Measurements from ENCODE around the gene CNTN4.
"Not testable (repeated sequence)": the region's sequence is repeated elsewhere in the genome, so short reads cannot be mapped to it uniquely, and the experiment has no call there.

CNTN4 gene

GRCh38 chr3:2985479-2985878, 886.8 kb downstream of the CNTN4 start:
- Histone ChIP-seq H3K36me3 (replicated peaks; ENCODE audit: insufficient read depth, low read length) (no peaks in the 10 kb centered on the region), H3F3A (ENCODE audit: insufficient read depth, low read length) (no peaks in the 10 kb centered on the region), H3K9me3 (replicated peaks; ENCODE audit: insufficient read depth, low read length) (no peaks in the 10 kb centered on the region), H3K9me2 (replicated peaks; ENCODE audit: insufficient read depth, low read length) (no peaks in the 10 kb centered on the region), H4K20me1 (ENCODE audit: insufficient read depth, low read length) (no peaks in the 10 kb centered on the region), H3K27me3 (replicated peaks; ENCODE audit: insufficient read depth, low read length) (no peaks in the 10 kb centered on the region), H3K4me3 (ENCODE audit: low read length) (no peak overlapping the region), H3K4me1 (ENCODE audit: low read length) (no peaks in the 10 kb centered on the region), H3K27ac (ENCODE audit: low read length) (no peak overlapping the region), H3K9ac (ENCODE audit: low read length) (no peak overlapping the region), H2AFZ (ENCODE audit: low read length) (no peak overlapping the region), H3K4me2 (ENCODE audit: low read depth, low read length) (no peak overlapping the region), H3K79me2 (ENCODE audit: low read length) (no peaks in the 10 kb centered on the region)
- no peak for DNase-seq
- no peak for TF ChIP-seq EZH2phosphoT487 (IDR thresholded peaks at IDR 0.05; ENCODE audit: low read length)
- no peak for TF ChIP-seq EZH2 (optimal IDR thresholded peaks at IDR 0.05; ENCODE audit: low read depth, low read length)
- TF ChIP-seq CTCF (IDR thresholded peaks at IDR 0.05; ENCODE audit: low read length): no peak

- H3K4me2 ChIP-seq (ENCODE audit: low read depth, low read length): no peak overlapping the region
Measured at GRCh38 chr3:2992534-2992933, 893.9 kb downstream of the CNTN4 start.

GRCh38 chr3:2993130-2993529, 894.5 kb downstream of the CNTN4 start:
- not testable (repeated sequence) for H3K4me2 ChIP-seq (ENCODE audit: low read depth, low read length); H3K27me3 ChIP-seq (replicated peaks; ENCODE audit: insufficient read depth, low read length); H3K4me1 ChIP-seq (ENCODE audit: low read length); H2AFZ ChIP-seq (ENCODE audit: low read length); H3F3A ChIP-seq (ENCODE audit: insufficient read depth, low read length); H3K4me3 ChIP-seq (ENCODE audit: low read length); H3K36me3 ChIP-seq (replicated peaks; ENCODE audit: insufficient read depth, low read length); H3K9me3 ChIP-seq (replicated peaks; ENCODE audit: insufficient read depth, low read length); H3K27ac ChIP-seq (ENCODE audit: low read length); H3K9ac ChIP-seq (ENCODE audit: low read length); H3K9me2 ChIP-seq (replicated peaks; ENCODE audit: insufficient read depth, low read length); H4K20me1 ChIP-seq (ENCODE audit: insufficient read depth, low read length); DNase-seq; H3K79me2 ChIP-seq (ENCODE audit: low read length)

More at GRCh38 chr3:2992534-2992933, 893.9 kb downstream of the CNTN4 start:
- no peaks in the 10 kb centered on the region for H3K27me3 ChIP-seq (replicated peaks; ENCODE audit: insufficient read depth, low read length)
- no peaks in the 10 kb centered on the region for H3K4me1 ChIP-seq (ENCODE audit: low read length)
- no peaks in the 10 kb centered on the region for H3K9me2 ChIP-seq (replicated peaks; ENCODE audit: insufficient read depth, low read length)
- no peak for TF ChIP-seq EZH2 (optimal IDR thresholded peaks at IDR 0.05; ENCODE audit: low read depth, low read length)
- H3K4me3 ChIP-seq (ENCODE audit: low read length): no peak overlapping the region
- no peaks in the 10 kb centered on the region for H3K9me3 ChIP-seq (replicated peaks; ENCODE audit: insufficient read depth, low read length)
- no peak for DNase-seq
- H3K27ac ChIP-seq (ENCODE audit: low read length): no peak overlapping the region
- H3K79me2 ChIP-seq (ENCODE audit: low read length): no peaks in the 10 kb centered on the region
- H4K20me1 ChIP-seq (ENCODE audit: insufficient read depth, low read length): no peaks in the 10 kb centered on the region
- H3K9ac ChIP-seq (ENCODE audit: low read length): no peak overlapping the region
- H3K36me3 ChIP-seq (replicated peaks; ENCODE audit: insufficient read depth, low read length): no peaks in the 10 kb centered on the region
- no peak overlapping the region for H2AFZ ChIP-seq (ENCODE audit: low read length)
- no peaks in the 10 kb centered on the region for H3F3A ChIP-seq (ENCODE audit: insufficient read depth, low read length)

- H3F3A ChIP-seq (ENCODE audit: insufficient read depth, low read length): no peaks in the 10 kb centered on the region
- H3K27ac ChIP-seq (ENCODE audit: low read length): no peak overlapping the region
- no peaks in the 10 kb centered on the region for H3K9me2 ChIP-seq (replicated peaks; ENCODE audit: insufficient read depth, low read length)
- TF ChIP-seq EZH2 (optimal IDR thresholded peaks at IDR 0.05; ENCODE audit: low read depth, low read length): no peak
- TF ChIP-seq EZH2phosphoT487 (IDR thresholded peaks at IDR 0.05; ENCODE audit: low read length): no peak
- no peak for TF ChIP-seq CTCF (IDR thresholded peaks at IDR 0.05; ENCODE audit: low read length)
- no peaks in the 10 kb centered on the region for H3K9me3 ChIP-seq (replicated peaks; ENCODE audit: insufficient read depth, low read length)
- H4K20me1 ChIP-seq (ENCODE audit: insufficient read depth, low read length): no peaks in the 10 kb centered on the region
- no peaks in the 10 kb centered on the region for H3K79me2 ChIP-seq (ENCODE audit: low read length)
- H2AFZ ChIP-seq (ENCODE audit: low read length): no peak overlapping the region
- no peaks in the 10 kb centered on the region for H3K27me3 ChIP-seq (replicated peaks; ENCODE audit: insufficient read depth, low read length)
- no peak for DNase-seq
- H3K4me3 ChIP-seq (ENCODE audit: low read length): no peak overlapping the region
- no peaks in the 10 kb centered on the region for H3K36me3 ChIP-seq (replicated peaks; ENCODE audit: insufficient read depth, low read length)
- no peaks in the 10 kb centered on the region for H3K4me1 ChIP-seq (ENCODE audit: low read length)
- no peak overlapping the region for H3K9ac ChIP-seq (ENCODE audit: low read length)
- H3K4me2 ChIP-seq (ENCODE audit: low read depth, low read length): no peak overlapping the region
Measured at GRCh38 chr3:2993736-2994135, 895.1 kb downstream of the CNTN4 start.
